ENCODE results near the gene TP53AIP1.

TP53AIP1 gene

GRCh38 chr11:128943428-128943976 is 831 bp upstream of the TP53AIP1 start:
- no peak for DNase-seq (ENCODE audit: low read depth)

GRCh38 chr11:128942272-128942612 is 429 bp downstream of the TP53AIP1 start:
- no peak for DNase-seq (ENCODE audit: low read depth)

- DNase-seq (ENCODE audit: low read depth): no peak
Observed at GRCh38 chr11:128941573-128942271, 949 bp downstream of the TP53AIP1 start.

GRCh38 chr11:128941110-128941509 is 1.6 kb downstream of the TP53AIP1 start:
- DNase-seq (ENCODE audit: low read depth): no peak

- DNase-seq (ENCODE audit: low read depth): no peak
Observed at GRCh38 chr11:128940603-128941002, 2.1 kb downstream of the TP53AIP1 start.

GRCh38 chr11:128940156-128940555 is 2.5 kb downstream of the TP53AIP1 start:
- no peak for DNase-seq (ENCODE audit: low read depth)

- DNase-seq (ENCODE audit: low read depth): no peak
Observed at GRCh38 chr11:128939591-128939990, 3.1 kb downstream of the TP53AIP1 start.

- DNase-seq (ENCODE audit: low read depth): no peak
Observed at GRCh38 chr11:128938156-128938885, 4.3 kb downstream of the TP53AIP1 start.

- no peak for DNase-seq (ENCODE audit: low read depth)
Observed at GRCh38 chr11:128937480-128937879, 5.2 kb downstream of the TP53AIP1 start.

GRCh38 chr11:128936606-128937251 is 5.9 kb downstream of the TP53AIP1 start:
- no peak for DNase-seq (ENCODE audit: low read depth)

- DNase-seq (ENCODE audit: low read depth): no peak
Observed at GRCh38 chr11:128934926-128935325, 7.7 kb downstream of the TP53AIP1 start.

GRCh38 chr11:128934351-128934750 is 8.3 kb downstream of the TP53AIP1 start:
- no peak for DNase-seq (ENCODE audit: low read depth)

GRCh38 chr11:128933481-128934178 is 9.0 kb downstream of the TP53AIP1 start:
- DNase-seq (ENCODE audit: low read depth): no peak

GRCh38 chr11:128931668-128932067 is 11.0 kb downstream of the TP53AIP1 start:
- no peak for DNase-seq (ENCODE audit: low read depth)

- no peak for DNase-seq (ENCODE audit: low read depth)
Observed at GRCh38 chr11:128931066-128931465, 11.6 kb downstream of the TP53AIP1 start.

GRCh38 chr11:128929991-128930390 is 12.7 kb downstream of the TP53AIP1 start:
- no peak for DNase-seq (ENCODE audit: low read depth)

- DNase-seq (ENCODE audit: low read depth): no peak
Observed at GRCh38 chr11:128929468-128929867, 13.2 kb downstream of the TP53AIP1 start.

GRCh38 chr11:128928400-128928799 is 14.3 kb downstream of the TP53AIP1 start:
- no peak for DNase-seq (ENCODE audit: low read depth)

GRCh38 chr11:128927683-128928336 is 14.9 kb downstream of the TP53AIP1 start:
- no peak for DNase-seq (ENCODE audit: low read depth)

GRCh38 chr11:128927108-128927461 is 15.6 kb downstream of the TP53AIP1 start:
- DNase-seq (ENCODE audit: low read depth): no peak

GRCh38 chr11:128926437-128927107 is 16.1 kb downstream of the TP53AIP1 start:
- DNase-seq (ENCODE audit: low read depth): no peak
